Omental fat pad (tissue), 4 donors: ENCODE data around the gene SPATA22. TPM values are rescaled to one million over a fixed set of nuclear protein-coding genes. Genes with fewer than 3 reads are reported as not detected.

Experiments used
- ATAC-seq: fragments of 150-250 bp; one replicate; pipeline ENCODE4 v1.9.1; 2016; ENCODE audit warnings: mild to moderate bottlenecking, moderate library complexity; ENCODE audit not compliant: low FRiP score
- DNase-seq: peaks from one replicate; pipeline ENCODE4 v3.0.0-alpha.2; 2019; ENCODE audit warnings: low spot score
- CTCF ChIP-seq, 3 donors: fragments of 450-650 bp; IDR thresholded peaks; one replicate each; pipeline ENCODE4 v1.5.1; 2016 to 2017; ENCODE audit warnings: antibody characterized with exemption in 3 of 3, mild to moderate bottlenecking in 3 of 3, moderate library complexity in 2 of 3
- total RNA-seq, 4 donors: library from RNA; depleted of rRNA; stranded (reverse); fragments of >200 nt; gene quantifications; one replicate each; pipeline ENCODE4 v1.1.0, GENCODE V29; 2016

SPATA22 gene
- total RNA-seq, 4 donors from 2014 or later = 0.93 to 1.8 TPM; not detected in 2

- ATAC-seq = no peak
- DNase-seq = no peak
- TF ChIP-seq CTCF (IDR thresholded peaks at IDR 0.05) = no peak
These were observed 25.5 kb upstream of the SPATA22 start for GRCh38 chr17:3497101-3497500.

GRCh38 chr17:3485481-3486068 is 14.0 kb upstream of the SPATA22 start:
- DNase-seq (no peak), ATAC-seq (no peak)
- no peak for TF ChIP-seq CTCF (IDR thresholded peaks at IDR 0.05)

- ATAC-seq (no peak), DNase-seq (no peak)
- TF ChIP-seq CTCF (IDR thresholded peaks at IDR 0.05) = no peak
These were observed 11.2 kb upstream of the SPATA22 start for GRCh38 chr17:3482852-3483251.

- ATAC-seq (no peak), DNase-seq (no peak)
- TF ChIP-seq CTCF (IDR thresholded peaks at IDR 0.05) = no peak
These were observed 8.4 kb upstream of the SPATA22 start for GRCh38 chr17:3479988-3480387.

GRCh38 chr17:3475812-3476610 is 4.4 kb upstream of the SPATA22 start, which contains the start of gene ASPA:
Gene ASPA (plus strand): TSS chr17:3475997. CDS start chr17:3476160, 163 bp downstream.
- no peak for ATAC-seq
- no peak for DNase-seq
- TF ChIP-seq CTCF (IDR thresholded peaks at IDR 0.05) = no peak

- TF ChIP-seq CTCF (IDR thresholded peaks at IDR 0.05) = no peak
- DNase-seq (no peak), ATAC-seq (no peak)
These were observed 3.6 kb upstream of the SPATA22 start for GRCh38 chr17:3475251-3475685.

GRCh38 chr17:3474212-3474611 is 2.6 kb upstream of the SPATA22 start:
- peak; percentile 48 for ATAC-seq

More at GRCh38 chr17:3474212-3474611, 2.6 kb upstream of the SPATA22 start:
- TF ChIP-seq CTCF (IDR thresholded peaks at IDR 0.05) = no peak
- DNase-seq = no peak
